Activated T-helper 2 cell treated with anti-CD3 and anti-CD28 coated beads, Interferon-gamma antibody, Interleukin-2, Interleukin-4, amounts not matched to agents 10 μg/mL and 5 μg/mL and 100 μg/mL, durations not matched to agents 14 hours and 24 hours and 36 hours (primary cell): ENCODE data around the gene ZFAND2B. TPM values are rescaled to one million over a fixed set of nuclear protein-coding genes. Genes with fewer than 3 reads are reported as not detected.
"Not testable (repeated sequence)": the region's sequence is repeated elsewhere in the genome, so short reads cannot be mapped to it uniquely, and the experiment has no call there.

Experiments
- DNase-seq: peaks from one replicate; pipeline ENCODE4 v3.0.0; 2021; ENCODE audit warnings: low spot score
- H3K27ac Mint-ChIP-seq: one replicate; pipeline ENCODE4 v1.8.0; 2021; ENCODE audit warnings: mixed read lengths
- H3K27me3 Mint-ChIP-seq: one replicate; pipeline ENCODE4 v1.8.0; 2021; ENCODE audit warnings: low read depth, mixed read lengths
- H3K36me3 Mint-ChIP-seq: one replicate; pipeline ENCODE4 v1.8.0; 2021; ENCODE audit warnings: low read depth, mixed read lengths
- H3K4me1 Mint-ChIP-seq: one replicate; pipeline ENCODE4 v1.8.0; 2021; ENCODE audit warnings: low read depth, mixed read lengths
- H3K4me3 Mint-ChIP-seq: one replicate; pipeline ENCODE4 v1.8.0; 2021; ENCODE audit warnings: low read depth, mild to moderate bottlenecking, moderate library complexity, mixed read lengths
- H3K9me3 Mint-ChIP-seq: one replicate; pipeline ENCODE4 v1.8.0; 2021; ENCODE audit warnings: mixed read lengths
- intact Hi-C: fragments of 100-400 bp; cut with micrococcal nuclease; formaldehyde crosslinking; loops from one replicate; pipeline ENCODE4 v1.15.1; 2023
- total RNA-seq: library from RNA; stranded (reverse); gene quantifications from 2 replicates; pipeline ENCODE4 v1.2.3, GENCODE V29; 2022

Gene ZFAND2B
- total RNA-seq, 1 donor from 2014 or later, result 27.3 TPM

GRCh38 chr2:219199470-219200211 is 6.9 kb upstream of the ZFAND2B start:
- Mint-ChIP-seq H3K9me3 (peaks cover 4% of the 10 kb centered on the region), H3K27ac (no peak overlapping the region), H3K36me3 (peaks cover 3% of the 10 kb centered on the region), H3K4me3 (no peak overlapping the region), H3K4me1 (peaks cover 3% of the 10 kb centered on the region), H3K27me3 (peaks cover 8% of the 10 kb centered on the region)
- DNase-seq, result peak; percentile 6
- intact Hi-C loops, result no loop called here

- H3K36me3 Mint-ChIP-seq, H3K4me1 Mint-ChIP-seq, intact Hi-C loops, H3K9me3 Mint-ChIP-seq, H3K27me3 Mint-ChIP-seq: not testable (repeated sequence)
- Mint-ChIP-seq H3K4me3 (peak overlapping the region; percentile 60), H3K27ac (peak overlapping the region; percentile 51)
- peak; percentile 7 for DNase-seq
Measured at GRCh38 chr2:219200502-219201326, 5.9 kb upstream of the ZFAND2B start.

- H3K27ac Mint-ChIP-seq, H3K4me3 Mint-ChIP-seq, H3K36me3 Mint-ChIP-seq, H3K9me3 Mint-ChIP-seq, H3K27me3 Mint-ChIP-seq, intact Hi-C loops, H3K4me1 Mint-ChIP-seq: not testable (repeated sequence)
- peak; percentile 2 for DNase-seq
Measured at GRCh38 chr2:219201331-219201730, 5.3 kb upstream of the ZFAND2B start.

- Mint-ChIP-seq H3K27ac (no peak overlapping the region), H3K36me3 (peaks cover 17% of the 10 kb centered on the region)
- intact Hi-C loops, result no loop called here
Measured at GRCh38 chr2:219204425-219205164, 2.0 kb upstream of the ZFAND2B start.

GRCh38 chr2:219205165-219205538 is 1.4 kb upstream of the ZFAND2B start:
- peak; percentile 4 for DNase-seq
- Mint-ChIP-seq H3K4me1 (peaks cover 34% of the 10 kb centered on the region), H3K4me3 (peak overlapping the region; percentile 37), H3K36me3 (peaks cover 22% of the 10 kb centered on the region), H3K27ac (no peak overlapping the region), H3K9me3 (peaks cover 7% of the 10 kb centered on the region), H3K27me3 (no peaks in the 10 kb centered on the region)
- intact Hi-C loops, result no loop called here

More at GRCh38 chr2:219204425-219205164, 2.0 kb upstream of the ZFAND2B start:
- Mint-ChIP-seq H3K4me1 (peaks cover 29% of the 10 kb centered on the region), H3K27me3 (no peaks in the 10 kb centered on the region), H3K9me3 (peaks cover 7% of the 10 kb centered on the region), H3K4me3 (no peak overlapping the region)
- DNase-seq, result peak; percentile 2

GRCh38 chr2:219205981-219206327 is 628 bp upstream of the ZFAND2B start:
- no peak for DNase-seq
- H3K9me3 Mint-ChIP-seq, result peaks cover 7% of the 10 kb centered on the region
- peaks cover 34% of the 10 kb centered on the region for H3K4me1 Mint-ChIP-seq
- H3K27me3 Mint-ChIP-seq, result no peaks in the 10 kb centered on the region
- H3K36me3 Mint-ChIP-seq, result peaks cover 28% of the 10 kb centered on the region
- intact Hi-C loops, result loop anchor here (1.0 to 2.0 kb wide), 6 partner anchors 23 to 182 kb away; partner anchors contain the start of genes ANKZF1, ATG9A, DNAJB2 and NHEJ1
- peak overlapping the region; percentile 90 for H3K27ac Mint-ChIP-seq
- peak overlapping the region; percentile 84 for H3K4me3 Mint-ChIP-seq

- DNase-seq, result peak; percentile 8
- Mint-ChIP-seq H3K4me1 (peaks cover 38% of the 10 kb centered on the region), H3K27me3 (no peaks in the 10 kb centered on the region), H3K27ac (peak overlapping the region; percentile 70), H3K36me3 (peaks cover 36% of the 10 kb centered on the region), H3K9me3 (peaks cover 7% of the 10 kb centered on the region), H3K4me3 (peak overlapping the region; percentile 84)
- intact Hi-C loops, result loop anchor here (2.0 kb wide), 1 partner anchor 39 kb away; no protein-coding TSS in a partner anchor
Measured at GRCh38 chr2:219207134-219207883, 727 bp downstream of the ZFAND2B start.

GRCh38 chr2:219207884-219208740 is 1.5 kb downstream of the ZFAND2B start:
- H3K27ac Mint-ChIP-seq, result peak overlapping the region; percentile 83
- H3K36me3 Mint-ChIP-seq, result peaks cover 42% of the 10 kb centered on the region
- intact Hi-C loops, result loop anchor here (2.0 kb wide), 1 partner anchor 39 kb away; no protein-coding TSS in a partner anchor
- no peaks in the 10 kb centered on the region for H3K27me3 Mint-ChIP-seq
- H3K4me1 Mint-ChIP-seq, result peaks cover 38% of the 10 kb centered on the region
- peak; percentile 8 for DNase-seq
- peak overlapping the region; percentile 57 for H3K4me3 Mint-ChIP-seq
- H3K9me3 Mint-ChIP-seq, result peaks cover 7% of the 10 kb centered on the region

GRCh38 chr2:219209236-219210195 is 2.9 kb downstream of the ZFAND2B start:
- Mint-ChIP-seq H3K36me3 (peaks cover 54% of the 10 kb centered on the region), H3K4me3 (no peak overlapping the region), H3K27ac (peak overlapping the region; percentile 83), H3K27me3 (no peaks in the 10 kb centered on the region), H3K9me3 (peaks cover 4% of the 10 kb centered on the region), H3K4me1 (peaks cover 38% of the 10 kb centered on the region)
- no peak for DNase-seq
- intact Hi-C loops, result no loop called here

GRCh38 chr2:219210196-219210885 is 3.8 kb downstream of the ZFAND2B start:
- Mint-ChIP-seq H3K4me1 (peaks cover 36% of the 10 kb centered on the region), H3K27ac (peak overlapping the region; percentile 83), H3K36me3 (peaks cover 62% of the 10 kb centered on the region), H3K4me3 (no peak overlapping the region), H3K27me3 (no peaks in the 10 kb centered on the region), H3K9me3 (no peaks in the 10 kb centered on the region)
- DNase-seq, result no peak
- intact Hi-C loops, result no loop called here
